Loucy (cell line): ENCODE results near the gene TNFSF15.

ENCODE experiments used
- H2AFZ ChIP-seq: fragments of 200-600 bp; sonication (generic); 2 replicates; pipeline ENCODE4 v1.6.0; 2016; ENCODE audit warnings: antibody characterized with exemption, mild to moderate bottlenecking, low read length, moderate library complexity
- H3F3A ChIP-seq: fragments of 200-600 bp; 2 replicates; pipeline ENCODE4 v1.6.0; 2016; ENCODE audit warnings: antibody characterized with exemption, low read depth, mild to moderate bottlenecking
- H3K27me3 ChIP-seq: fragments of 200-600 bp; sonication (generic); 2 replicates; pipeline ENCODE4 v1.6.1; 2014; ENCODE audit warnings: low read length, mild to moderate bottlenecking; ENCODE audit not compliant: insufficient read depth, poor library complexity, severe bottlenecking
- H3K36me3 ChIP-seq: fragments of 200-600 bp; sonication (generic); 2 replicates; pipeline ENCODE4 v1.6.1; 2016; ENCODE audit warnings: low read length; ENCODE audit not compliant: insufficient read depth
- H3K4me1 ChIP-seq: fragments of 200-600 bp; sonication (generic); 2 replicates; pipeline ENCODE4 v1.5.1; 2014; ENCODE audit warnings: low read length, mild to moderate bottlenecking; ENCODE audit not compliant: insufficient read depth, poor library complexity, severe bottlenecking
- H3K4me2 ChIP-seq: fragments of 200-600 bp; sonication (generic); 2 replicates; pipeline ENCODE4 v1.6.0; 2014; ENCODE audit warnings: antibody characterized with exemption, low read length, low read depth, mild to moderate bottlenecking; ENCODE audit not compliant: poor library complexity, severe bottlenecking
- H3K4me3 ChIP-seq: fragments of 200-600 bp; sonication (generic); 2 replicates; pipeline ENCODE4 v1.5.1; 2014; ENCODE audit warnings: low read length, mild to moderate bottlenecking, mixed read lengths; ENCODE audit not compliant: poor library complexity, severe bottlenecking
- H3K79me2 ChIP-seq: fragments of 200-600 bp; sonication (generic); 2 replicates; pipeline ENCODE4 v1.6.1; 2014; ENCODE audit warnings: low read length; ENCODE audit not compliant: insufficient read depth
- H3K9ac ChIP-seq: fragments of 200-600 bp; sonication (generic); 2 replicates; pipeline ENCODE4 v1.6.0; 2014; ENCODE audit warnings: mild to moderate bottlenecking, low read depth, low read length, moderate library complexity; ENCODE audit not compliant: poor library complexity, severe bottlenecking
- H3K9me2 ChIP-seq: fragments of 200-600 bp; sonication (generic); replicated peaks from 2 replicates; pipeline ENCODE4 v1.6.1; 2016; ENCODE audit warnings: low read depth, low read length, mixed read lengths
- H3K9me3 ChIP-seq: fragments of 200-600 bp; sonication (generic); 2 replicates; pipeline ENCODE4 v1.6.1; 2014; ENCODE audit warnings: mild to moderate bottlenecking, antibody characterized with exemption, low read length, low read depth; ENCODE audit not compliant: insufficient read depth
- H4K20me1 ChIP-seq: fragments of 200-600 bp; sonication (generic); 2 replicates; pipeline ENCODE4 v1.6.0; 2014; ENCODE audit warnings: antibody characterized with exemption, low read length, mild to moderate bottlenecking; ENCODE audit not compliant: insufficient read depth, poor library complexity, severe bottlenecking
- EZH2phosphoT487 ChIP-seq: fragments of 200-600 bp; IDR thresholded peaks from 2 replicates; pipeline ENCODE4 v1.6.1; 2018; ENCODE audit warnings: antibody characterized with exemption, mild to moderate bottlenecking, moderate library complexity, borderline replicate concordance
- TF ChIP-seq, protein P1 (sequence below): fragments of 200-600 bp; sonication (generic); conservative IDR thresholded peaks from 2 replicates; pipeline ENCODE4 v1.5.1; 2014; ENCODE audit warnings: mild to moderate bottlenecking, antibody characterized with exemption, low read length

Gene TNFSF15

DNA sequence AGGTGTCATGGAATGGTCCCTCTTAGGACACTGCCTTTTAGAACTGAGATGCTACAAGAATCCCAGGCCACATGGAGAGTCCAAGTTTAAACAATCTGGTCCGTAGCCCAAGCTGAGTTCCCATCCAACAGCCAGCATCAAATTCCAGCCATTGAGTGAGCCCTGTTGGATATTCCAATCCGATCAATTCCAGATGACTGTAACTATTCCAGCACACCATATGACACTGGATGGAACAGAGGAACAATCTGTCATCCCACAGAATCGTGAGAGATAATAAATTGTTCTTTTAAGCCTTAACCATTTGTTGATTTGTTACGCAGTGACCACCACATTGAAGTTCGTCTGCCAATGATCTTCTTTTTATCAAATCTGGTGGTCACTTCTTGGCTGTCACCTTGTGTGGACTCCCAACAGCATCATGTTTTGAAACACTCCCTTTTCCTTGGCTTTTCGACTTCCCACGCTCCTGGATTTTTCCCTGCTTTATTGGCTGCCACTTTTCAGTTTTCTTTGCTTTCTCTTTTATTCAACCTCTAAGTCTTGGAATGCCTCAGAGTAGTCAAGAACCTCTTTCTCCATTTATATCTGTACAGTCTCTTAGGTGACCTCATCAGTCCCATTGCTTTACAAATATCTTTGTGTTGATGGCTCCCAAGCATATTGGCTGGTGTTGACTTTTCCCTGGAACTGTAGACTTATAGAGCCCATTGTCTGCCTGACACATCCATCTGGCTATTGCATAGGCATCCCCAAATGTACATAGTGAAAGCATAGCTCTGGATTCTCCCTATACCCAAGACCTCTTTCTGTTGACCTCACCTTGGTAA, 46.1 kb downstream of the TNFSF15 start:
- H2AFZ ChIP-seq: no peak overlapping the region
- H3K79me2 ChIP-seq: no peaks in the 10 kb centered on the region
- H3K4me1 ChIP-seq: peaks cover 8% of the 10 kb centered on the region
- H3K9me3 ChIP-seq: no peaks in the 10 kb centered on the region
- no peak overlapping the region for H3K9ac ChIP-seq
- no peaks in the 10 kb centered on the region for H3F3A ChIP-seq
- H3K36me3 ChIP-seq: no peaks in the 10 kb centered on the region
- no peak overlapping the region for H3K4me3 ChIP-seq
- no peaks in the 10 kb centered on the region for H4K20me1 ChIP-seq
- H3K4me2 ChIP-seq: no peak overlapping the region
- no peaks in the 10 kb centered on the region for H3K27me3 ChIP-seq
- H3K9me2 ChIP-seq: no peaks in the 10 kb centered on the region
- TF ChIP-seq, protein P1, sequence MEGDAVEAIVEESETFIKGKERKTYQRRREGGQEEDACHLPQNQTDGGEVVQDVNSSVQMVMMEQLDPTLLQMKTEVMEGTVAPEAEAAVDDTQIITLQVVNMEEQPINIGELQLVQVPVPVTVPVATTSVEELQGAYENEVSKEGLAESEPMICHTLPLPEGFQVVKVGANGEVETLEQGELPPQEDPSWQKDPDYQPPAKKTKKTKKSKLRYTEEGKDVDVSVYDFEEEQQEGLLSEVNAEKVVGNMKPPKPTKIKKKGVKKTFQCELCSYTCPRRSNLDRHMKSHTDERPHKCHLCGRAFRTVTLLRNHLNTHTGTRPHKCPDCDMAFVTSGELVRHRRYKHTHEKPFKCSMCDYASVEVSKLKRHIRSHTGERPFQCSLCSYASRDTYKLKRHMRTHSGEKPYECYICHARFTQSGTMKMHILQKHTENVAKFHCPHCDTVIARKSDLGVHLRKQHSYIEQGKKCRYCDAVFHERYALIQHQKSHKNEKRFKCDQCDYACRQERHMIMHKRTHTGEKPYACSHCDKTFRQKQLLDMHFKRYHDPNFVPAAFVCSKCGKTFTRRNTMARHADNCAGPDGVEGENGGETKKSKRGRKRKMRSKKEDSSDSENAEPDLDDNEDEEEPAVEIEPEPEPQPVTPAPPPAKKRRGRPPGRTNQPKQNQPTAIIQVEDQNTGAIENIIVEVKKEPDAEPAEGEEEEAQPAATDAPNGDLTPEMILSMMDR: no peak
- no peak for TF ChIP-seq EZH2phosphoT487

DNA sequence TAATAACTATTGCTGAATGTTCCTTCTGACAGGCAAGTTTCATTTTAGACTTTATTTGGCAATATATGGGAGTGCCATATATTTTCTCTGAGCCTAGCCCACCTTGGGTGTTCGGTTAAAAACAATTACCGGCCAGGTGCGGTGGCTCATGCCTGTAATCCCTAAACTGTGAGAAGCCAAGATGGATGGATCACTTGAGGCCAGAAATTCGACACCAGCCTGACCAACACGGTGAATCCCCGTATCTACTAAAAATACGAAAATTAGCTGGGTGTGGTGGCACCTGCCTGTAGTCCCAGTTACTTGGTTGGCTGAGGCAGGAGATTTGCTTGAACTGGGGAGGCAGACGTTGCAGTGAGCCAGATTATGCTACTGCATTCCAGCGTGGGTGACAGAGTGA, 47.9 kb downstream of the TNFSF15 start:
- Histone ChIP-seq H2AFZ (no peak overlapping the region), H3K79me2 (no peaks in the 10 kb centered on the region), H3K9me2 (no peaks in the 10 kb centered on the region), H3K4me3 (no peak overlapping the region), H3K4me2 (no peak overlapping the region), H3K36me3 (no peaks in the 10 kb centered on the region), H3K27me3 (no peaks in the 10 kb centered on the region), H3F3A (no peaks in the 10 kb centered on the region), H4K20me1 (no peaks in the 10 kb centered on the region), H3K9ac (no peak overlapping the region), H3K4me1 (peaks cover 15% of the 10 kb centered on the region), H3K9me3 (no peaks in the 10 kb centered on the region)
- TF ChIP-seq, protein P1: no peak
- no peak for TF ChIP-seq EZH2phosphoT487

DNA sequence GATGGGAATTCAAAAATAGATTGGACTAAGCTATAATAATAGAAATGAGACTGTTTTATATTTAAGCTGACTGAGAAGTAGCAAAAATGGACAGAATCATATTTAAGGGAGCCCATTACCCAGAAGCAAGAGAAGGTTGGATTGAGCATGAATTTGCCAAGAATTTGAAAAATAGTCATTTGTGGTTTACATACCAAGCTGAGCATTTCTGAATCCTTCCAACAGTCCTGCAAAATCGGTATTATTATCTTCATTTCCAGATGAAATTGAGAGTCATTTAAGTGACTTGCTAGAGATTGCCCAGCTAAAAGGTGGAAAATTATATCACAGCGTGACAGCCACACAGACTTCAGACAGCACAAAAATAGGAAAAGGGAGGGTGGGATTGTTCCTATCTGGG, 48.4 kb downstream of the TNFSF15 start:
- H4K20me1 ChIP-seq: no peaks in the 10 kb centered on the region
- peaks cover 15% of the 10 kb centered on the region for H3K4me1 ChIP-seq
- H3K27me3 ChIP-seq: no peaks in the 10 kb centered on the region
- no peaks in the 10 kb centered on the region for H3K9me3 ChIP-seq
- no peak overlapping the region for H2AFZ ChIP-seq
- H3K4me3 ChIP-seq: no peak overlapping the region
- H3K4me2 ChIP-seq: no peak overlapping the region
- no peaks in the 10 kb centered on the region for H3K9me2 ChIP-seq
- H3K9ac ChIP-seq: no peak overlapping the region
- no peaks in the 10 kb centered on the region for H3F3A ChIP-seq
- no peak for TF ChIP-seq EZH2phosphoT487
- TF ChIP-seq, protein P1: no peak
- no peaks in the 10 kb centered on the region for H3K79me2 ChIP-seq
- H3K36me3 ChIP-seq: no peaks in the 10 kb centered on the region
